Measurements from ENCODE around the gene NECTIN3.

NECTIN3 gene

DNA sequence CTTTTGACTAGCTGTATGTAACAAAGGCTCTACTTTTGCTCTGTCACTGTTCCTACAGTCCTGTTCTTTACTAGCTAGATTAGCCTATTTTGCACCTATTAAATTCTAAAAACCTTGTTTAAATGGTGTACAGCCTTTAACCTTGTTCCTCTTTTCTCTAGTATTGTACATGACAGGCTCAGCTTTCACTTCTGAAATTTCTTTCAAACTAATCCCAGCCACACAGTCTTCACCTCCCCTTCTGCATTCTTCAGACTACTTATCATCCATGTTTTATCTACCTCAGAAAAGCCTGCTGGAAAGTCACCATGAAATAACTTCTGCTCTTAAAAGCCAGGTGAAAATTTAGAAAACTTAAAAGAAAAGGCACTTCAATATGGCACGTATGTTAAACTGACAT lies 122.4 kb downstream of the NECTIN3 start:
- H3K79me2 ChIP-seq (ENCODE audit: control insufficient read depth, insufficient read depth, low read length, poor library complexity) = no peaks in the 10 kb centered on the region
- no peak overlapping the region for H4K91ac ChIP-seq (ENCODE audit: low read depth, low read length)
- H3K9me3 ChIP-seq (ENCODE audit: insufficient read depth, low read depth, low read length) = no peaks in the 10 kb centered on the region

DNA sequence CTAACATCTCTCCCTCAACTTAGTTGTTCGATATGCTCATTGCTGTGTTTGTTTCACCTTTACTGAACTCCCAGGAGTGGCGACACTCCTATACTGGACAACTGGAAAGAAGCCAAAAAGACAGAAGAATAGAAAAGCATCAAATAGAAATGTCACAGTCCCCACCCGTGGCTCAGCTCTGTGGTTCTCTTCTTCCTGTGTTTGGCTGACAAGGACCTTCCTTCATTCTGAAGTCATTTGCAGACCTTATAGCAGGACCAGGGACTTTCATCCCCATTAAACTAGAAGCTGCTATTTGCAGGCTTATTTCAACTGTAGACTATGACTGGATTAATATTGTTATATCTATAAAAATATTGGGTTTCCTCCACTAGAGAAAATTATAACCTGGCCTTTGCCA lies 125.9 kb downstream of the NECTIN3 start:
- H3K4me2 ChIP-seq (ENCODE audit: low read length) = no peak overlapping the region
- no peak overlapping the region for H2AK5ac ChIP-seq (ENCODE audit: low read length)
- no peak overlapping the region for H3K4me3 ChIP-seq (ENCODE audit: low read depth, low read length)
- no peak overlapping the region for H3K23ac ChIP-seq (ENCODE audit: low read length)
- H3K27ac ChIP-seq (ENCODE audit: low read depth, low read length) = no peak overlapping the region
- peaks cover 0 to 4% of the 10 kb centered on the region in 2 experiments for H3K4me1 ChIP-seq (ENCODE audit: control insufficient read depth in 1 of 2, insufficient read depth in 2 of 2, low read length in 2 of 2)
- H4K8ac ChIP-seq (ENCODE audit: low read depth, low read length) = no peak overlapping the region
- H3K9me3 ChIP-seq (ENCODE audit: insufficient read depth, low read depth, low read length) = no peaks in the 10 kb centered on the region
- no peak overlapping the region for H4K12ac ChIP-seq (ENCODE audit: low read depth, low read length)
- peaks cover 2 to 6% of the 10 kb centered on the region in 2 experiments for H3K36me3 ChIP-seq (ENCODE audit: control insufficient read depth in 1 of 2, insufficient read depth in 2 of 2, low read length in 2 of 2)
- no peak overlapping the region for H3K4ac ChIP-seq (ENCODE audit: low read depth, low read length)
- WGBS (ENCODE audit: extremely low coverage, insufficient coverage, insufficient read length) = no CpG with 5 or more reads among the region's 3 CpGs
- no peak overlapping the region for H3K18ac ChIP-seq (ENCODE audit: low read length)
- no peak overlapping the region for H2AFZ ChIP-seq (ENCODE audit: insufficient read depth, low read length, poor library complexity)
- no peak overlapping the region for H3K9ac ChIP-seq (ENCODE audit: low read length)
- no peak overlapping the region for H2BK120ac ChIP-seq (ENCODE audit: insufficient read depth, low read length, poor library complexity)
- no peaks in the 10 kb centered on the region for H3K27me3 ChIP-seq (ENCODE audit: insufficient read depth, low read length)
- DNase-seq = no peak
- no peak overlapping the region for H2BK12ac ChIP-seq (ENCODE audit: low read length)
- H2BK5ac ChIP-seq (ENCODE audit: low read depth, low read length, poor library complexity) = no peak overlapping the region
- no peak overlapping the region for H3K14ac ChIP-seq (ENCODE audit: low read length)
- H4K91ac ChIP-seq (ENCODE audit: low read depth, low read length) = no peak overlapping the region
- H3K79me1 ChIP-seq (ENCODE audit: low read length) = peaks cover 3% of the 10 kb centered on the region
- H3K79me2 ChIP-seq (ENCODE audit: control insufficient read depth, insufficient read depth, low read length, poor library complexity) = no peaks in the 10 kb centered on the region

More for the DNA sequence above, 122.4 kb downstream of the NECTIN3 start:
- Histone ChIP-seq H3K9ac (ENCODE audit: low read length) (no peak overlapping the region), H2BK120ac (ENCODE audit: insufficient read depth, low read length, poor library complexity) (no peak overlapping the region), H3K79me1 (ENCODE audit: low read length) (peaks cover 3% of the 10 kb centered on the region), H3K14ac (ENCODE audit: low read length) (no peak overlapping the region), H3K18ac (ENCODE audit: low read length) (no peak overlapping the region), H3K36me3 (ENCODE audit: control insufficient read depth in 1 of 2, insufficient read depth in 2 of 2, low read length in 2 of 2) (peaks cover 2 to 7% of the 10 kb centered on the region in 2 experiments), H3K4ac (ENCODE audit: low read depth, low read length) (no peak overlapping the region), H3K4me3 (ENCODE audit: low read depth, low read length) (no peak overlapping the region), H4K8ac (ENCODE audit: low read depth, low read length) (no peak overlapping the region), H3K23ac (ENCODE audit: low read length) (no peak overlapping the region), H4K12ac (ENCODE audit: low read depth, low read length) (no peak overlapping the region), H2BK5ac (ENCODE audit: low read depth, low read length, poor library complexity) (no peak overlapping the region), H3K27me3 (ENCODE audit: insufficient read depth, low read length) (no peaks in the 10 kb centered on the region), H2BK12ac (ENCODE audit: low read length) (no peak overlapping the region), H2AK5ac (ENCODE audit: low read length) (no peak overlapping the region), H2AFZ (ENCODE audit: insufficient read depth, low read length, poor library complexity) (no peak overlapping the region), H3K4me2 (ENCODE audit: low read length) (no peak overlapping the region), H3K27ac (ENCODE audit: low read depth, low read length) (peak overlapping the region; percentile 53), H3K4me1 (ENCODE audit: control insufficient read depth in 1 of 2, insufficient read depth in 2 of 2, low read length in 2 of 2) (peaks cover 0 to 4% of the 10 kb centered on the region in 2 experiments)
- WGBS (ENCODE audit: extremely low coverage, insufficient coverage, insufficient read length) = no CpG with 5 or more reads among the region's 1 CpG
- DNase-seq = peak in 1 of 2 donors; percentile 9

DNA sequence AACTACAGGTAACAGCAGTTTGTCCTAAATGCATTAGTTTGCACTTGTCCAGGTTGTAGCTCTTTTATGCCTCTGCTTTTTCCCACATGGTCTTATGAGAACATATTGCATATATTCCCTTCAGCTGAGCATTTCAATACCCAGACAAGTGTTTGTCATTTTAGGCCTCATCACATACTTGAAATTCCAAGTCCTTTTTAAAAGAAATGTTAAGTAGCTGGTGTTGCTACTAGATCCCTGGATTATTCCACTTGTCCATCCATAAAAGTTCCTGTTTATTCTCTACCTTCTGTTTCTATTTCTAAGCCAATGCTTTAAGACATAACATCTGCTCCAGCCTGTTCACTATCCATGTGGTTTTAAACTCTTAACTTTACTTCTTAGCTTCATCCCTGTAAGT lies 128.4 kb downstream of the NECTIN3 start:
- no peak overlapping the region for H3K27ac ChIP-seq (ENCODE audit: low read depth, low read length)
- H2AK5ac ChIP-seq (ENCODE audit: low read length) = no peak overlapping the region
- no peak overlapping the region for H3K4me3 ChIP-seq (ENCODE audit: low read depth, low read length)
- H3K4me1 ChIP-seq (ENCODE audit: control insufficient read depth in 1 of 2, insufficient read depth in 2 of 2, low read length in 2 of 2) = peaks cover 0 to 1% of the 10 kb centered on the region in 2 experiments
- H4K12ac ChIP-seq (ENCODE audit: low read depth, low read length) = no peak overlapping the region
- no peaks in the 10 kb centered on the region for H3K79me2 ChIP-seq (ENCODE audit: control insufficient read depth, insufficient read depth, low read length, poor library complexity)
- peaks cover 1% of the 10 kb centered on the region for H3K79me1 ChIP-seq (ENCODE audit: low read length)
- no peak overlapping the region for H4K91ac ChIP-seq (ENCODE audit: low read depth, low read length)
- H2BK120ac ChIP-seq (ENCODE audit: insufficient read depth, low read length, poor library complexity) = no peak overlapping the region
- no peak overlapping the region for H3K4ac ChIP-seq (ENCODE audit: low read depth, low read length)
- peaks cover 2 to 8% of the 10 kb centered on the region in 2 experiments for H3K36me3 ChIP-seq (ENCODE audit: control insufficient read depth in 1 of 2, insufficient read depth in 2 of 2, low read length in 2 of 2)
- peak in 1 of 2 donors; percentile 1 for DNase-seq
- no peak overlapping the region for H2BK5ac ChIP-seq (ENCODE audit: low read depth, low read length, poor library complexity)
- no peak overlapping the region for H2AFZ ChIP-seq (ENCODE audit: insufficient read depth, low read length, poor library complexity)
- no peak overlapping the region for H3K23ac ChIP-seq (ENCODE audit: low read length)
- H2BK12ac ChIP-seq (ENCODE audit: low read length) = no peak overlapping the region
- no peak overlapping the region for H3K4me2 ChIP-seq (ENCODE audit: low read length)
- H3K14ac ChIP-seq (ENCODE audit: low read length) = no peak overlapping the region
- H3K9ac ChIP-seq (ENCODE audit: low read length) = no peak overlapping the region
- no peak overlapping the region for H4K8ac ChIP-seq (ENCODE audit: low read depth, low read length)
- no peaks in the 10 kb centered on the region for H3K27me3 ChIP-seq (ENCODE audit: insufficient read depth, low read length)
- H3K18ac ChIP-seq (ENCODE audit: low read length) = no peak overlapping the region
- no peaks in the 10 kb centered on the region for H3K9me3 ChIP-seq (ENCODE audit: insufficient read depth, low read depth, low read length)

DNA sequence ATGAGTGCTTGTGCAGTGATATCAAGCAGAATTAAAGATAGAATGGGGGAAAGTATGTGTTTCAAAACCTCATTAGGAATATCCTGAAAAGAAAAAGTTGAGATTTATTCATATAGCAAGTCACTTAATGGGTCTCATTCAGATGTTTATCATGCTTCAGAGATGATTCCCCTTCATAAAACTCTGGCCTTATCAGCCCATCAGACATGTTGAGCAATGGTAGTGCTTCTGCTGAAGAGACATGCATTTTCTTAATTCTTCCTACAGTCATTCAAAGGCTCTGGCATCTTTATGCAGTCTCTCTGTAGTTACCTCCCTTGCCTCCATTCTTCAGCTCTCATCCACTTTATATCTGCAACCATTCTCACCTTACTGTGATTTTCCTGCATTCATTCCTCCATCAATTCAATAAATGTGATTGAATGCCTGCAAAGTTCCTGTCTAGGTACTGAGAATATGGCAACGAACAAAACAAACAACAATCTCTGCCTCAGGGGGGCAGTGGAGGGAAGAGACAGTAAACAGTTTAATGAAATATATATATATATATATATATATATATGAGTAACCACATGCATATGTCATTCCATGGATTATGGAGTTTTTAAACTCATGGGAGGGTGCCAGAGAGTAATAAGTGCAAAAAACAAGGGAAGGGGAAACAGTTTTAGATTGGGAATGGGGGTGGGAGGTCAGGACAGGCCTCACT lies 138.5 kb downstream of the NECTIN3 start:
- H3K14ac ChIP-seq (ENCODE audit: low read length) = no peak overlapping the region
- no peak overlapping the region for H3K4ac ChIP-seq (ENCODE audit: low read depth, low read length)
- no peak overlapping the region for H3K9ac ChIP-seq (ENCODE audit: low read length)
- DNase-seq = peak; percentile 79 to 94
- H3K36me3 ChIP-seq (ENCODE audit: control insufficient read depth in 1 of 2, insufficient read depth in 2 of 2, low read length in 2 of 2) = peaks cover 0 to 2% of the 10 kb centered on the region in 2 experiments
- no peak overlapping the region for H2BK5ac ChIP-seq (ENCODE audit: low read depth, low read length, poor library complexity)
- no peak overlapping the region for H3K23ac ChIP-seq (ENCODE audit: low read length)
- no peak overlapping the region for H4K91ac ChIP-seq (ENCODE audit: low read depth, low read length)
- H3K27ac ChIP-seq (ENCODE audit: low read depth, low read length) = no peak overlapping the region
- H3K4me3 ChIP-seq (ENCODE audit: low read depth, low read length) = no peak overlapping the region
- no peaks in the 10 kb centered on the region for H3K9me3 ChIP-seq (ENCODE audit: insufficient read depth, low read depth, low read length)
- no peak overlapping the region for H3K4me2 ChIP-seq (ENCODE audit: low read length)
- H2AK5ac ChIP-seq (ENCODE audit: low read length) = no peak overlapping the region
- H4K8ac ChIP-seq (ENCODE audit: low read depth, low read length) = no peak overlapping the region
- no peaks in the 10 kb centered on the region for H3K79me2 ChIP-seq (ENCODE audit: control insufficient read depth, insufficient read depth, low read length, poor library complexity)
- no peaks in the 10 kb centered on the region for H3K4me1 ChIP-seq (ENCODE audit: control insufficient read depth in 1 of 2, insufficient read depth in 2 of 2, low read length in 2 of 2)
- no peaks in the 10 kb centered on the region for H3K79me1 ChIP-seq (ENCODE audit: low read length)
- no CpG with 5 or more reads among the region's 1 CpG for WGBS (ENCODE audit: extremely low coverage, insufficient coverage, insufficient read length)
- no peak overlapping the region for H2BK120ac ChIP-seq (ENCODE audit: insufficient read depth, low read length, poor library complexity)
- no peak overlapping the region for H2AFZ ChIP-seq (ENCODE audit: insufficient read depth, low read length, poor library complexity)
- no peak overlapping the region for H2BK12ac ChIP-seq (ENCODE audit: low read length)
- no peaks in the 10 kb centered on the region for H3K27me3 ChIP-seq (ENCODE audit: insufficient read depth, low read length)
- H3K18ac ChIP-seq (ENCODE audit: low read length) = no peak overlapping the region
- no peak overlapping the region for H4K12ac ChIP-seq (ENCODE audit: low read depth, low read length)
